Neuronal stem cell (in vitro differentiated cells): Measurements from ENCODE around the gene SPPL3.

Source experiments
- DNase-seq: peaks from one replicate; pipeline ENCODE4 v3.0.0-alpha.2; 2013; ENCODE audit warnings: low spot score
- H2AFZ ChIP-seq: one replicate; pipeline ENCODE4 v1.6.1; 2013; ENCODE audit warnings: mild to moderate bottlenecking, low read length, inconsistent platforms
- H2AK5ac ChIP-seq: 2 replicates; pipeline ENCODE4 v1.6.1; 2013; ENCODE audit warnings: low read depth, mild to moderate bottlenecking, inconsistent platforms, low read length, moderate library complexity, mixed read lengths
- H2BK120ac ChIP-seq: 2 replicates; pipeline ENCODE4 v1.6.1; 2013; ENCODE audit warnings: low read depth, mild to moderate bottlenecking, inconsistent platforms, low read length, moderate library complexity, mixed read lengths
- H2BK12ac ChIP-seq: one replicate; pipeline ENCODE4 v1.6.1; 2013; ENCODE audit warnings: low read length, inconsistent platforms
- H2BK15ac ChIP-seq: 2 replicates; pipeline ENCODE4 v1.6.1; 2013; ENCODE audit warnings: mild to moderate bottlenecking, low read length, inconsistent platforms, mixed read lengths
- H2BK5ac ChIP-seq: one replicate; pipeline ENCODE4 v1.6.1; 2013; ENCODE audit warnings: inconsistent platforms, mild to moderate bottlenecking, low read length, moderate library complexity
- H3K14ac ChIP-seq: one replicate; pipeline ENCODE4 v1.6.1; 2013; ENCODE audit warnings: low read length, inconsistent platforms
- H3K18ac ChIP-seq: 2 replicates; pipeline ENCODE4 v1.6.1; 2013; ENCODE audit warnings: low read length, inconsistent platforms
- H3K23ac ChIP-seq: 2 replicates; pipeline ENCODE4 v1.6.1; 2013; ENCODE audit warnings: low read depth, mild to moderate bottlenecking, mixed read lengths, low read length, inconsistent platforms; ENCODE audit not compliant: poor library complexity
- H3K27ac ChIP-seq: replicated peaks from 3 replicates; pipeline ENCODE4 v1.5.1; 2013; ENCODE audit warnings: low read length, inconsistent platforms
- H3K27me3 ChIP-seq, 3 experiments: 2 replicates each; pipeline ENCODE4 v1.6.1; 2013; ENCODE audit warnings: low read length in 3 of 3, mild to moderate bottlenecking in 2 of 3, inconsistent platforms in 1 of 3, low read depth in 1 of 3, mixed read lengths in 1 of 3, moderate library complexity in 1 of 3; ENCODE audit not compliant: control insufficient read depth in 3 of 3, insufficient read depth in 3 of 3
- H3K36me3 ChIP-seq, 2 donors: replicated peaks in 1 of 2; 2 replicates each; pipeline ENCODE4 v1.6.1; 2013; ENCODE audit warnings: low read length in 2 of 2; ENCODE audit not compliant: control insufficient read depth in 2 of 2, insufficient read depth in 2 of 2
- H3K4ac ChIP-seq: 2 replicates; pipeline ENCODE4 v1.6.1; 2013; ENCODE audit warnings: inconsistent platforms, mild to moderate bottlenecking, low read length, moderate library complexity
- H3K4me1 ChIP-seq, 2 donors: 1 replicate in 1 of 2; 2 replicates in 1 of 2; pipeline ENCODE4 v1.6.1; 2013; ENCODE audit warnings: low read length in 2 of 2, low read depth in 1 of 2; ENCODE audit not compliant: control insufficient read depth in 2 of 2, insufficient read depth in 1 of 2
- H3K4me2 ChIP-seq: one replicate; pipeline ENCODE4 v1.6.1; 2013; ENCODE audit warnings: mild to moderate bottlenecking, low read length, inconsistent platforms; ENCODE audit not compliant: insufficient read depth, poor library complexity, severe bottlenecking
- H3K4me3 ChIP-seq, 2 donors: 2 replicates each; pipeline ENCODE4 v1.5.1; 2013; ENCODE audit warnings: low read length in 2 of 2, mild to moderate bottlenecking in 2 of 2, inconsistent platforms in 1 of 2, moderate library complexity in 1 of 2
- H3K79me1 ChIP-seq: one replicate; pipeline ENCODE4 v1.6.1; 2013; ENCODE audit warnings: low read depth, mild to moderate bottlenecking, inconsistent platforms, low read length, moderate library complexity
- H3K9ac ChIP-seq: one replicate; pipeline ENCODE4 v1.6.1; 2013; ENCODE audit warnings: mild to moderate bottlenecking, low read depth, low read length, inconsistent platforms; ENCODE audit not compliant: poor library complexity
- H3K9me3 ChIP-seq, 2 donors: replicated peaks in 1 of 2; 2 replicates each; pipeline versions ENCODE3 to v1.6.1; 2013; ENCODE audit warnings: low read length in 2 of 2, mild to moderate bottlenecking in 2 of 2, inconsistent platforms in 1 of 2, low read depth in 1 of 2, mixed read lengths in 1 of 2, moderate library complexity in 1 of 2; ENCODE audit not compliant: control insufficient read depth in 2 of 2, insufficient read depth in 1 of 2
- H4K8ac ChIP-seq: one replicate; pipeline ENCODE4 v1.6.1; 2013; ENCODE audit warnings: low read depth, mild to moderate bottlenecking, inconsistent platforms, low read length, moderate library complexity
- H4K91ac ChIP-seq: one replicate; pipeline ENCODE4 v1.6.1; 2013; ENCODE audit warnings: low read length, low read depth, mild to moderate bottlenecking, inconsistent platforms; ENCODE audit not compliant: poor library complexity
- WGBS, 2 donors: extraction: QIAGEN DNeasy Blood & Tissue Kit; methylation state at CpG; one replicate each; pipeline ENCODE4 v1.1.7; 2013; ENCODE audit warnings: missing lambda C conversion rate in 2 of 2, mixed read lengths in 1 of 2; ENCODE audit not compliant: insufficient read length in 2 of 2, insufficient replicate concordance in 1 of 2; ENCODE audit errors: extremely low coverage in 2 of 2; 5-methylcytosine and 5-hydroxymethylcytosine counted together

SPPL3 gene

DNA sequence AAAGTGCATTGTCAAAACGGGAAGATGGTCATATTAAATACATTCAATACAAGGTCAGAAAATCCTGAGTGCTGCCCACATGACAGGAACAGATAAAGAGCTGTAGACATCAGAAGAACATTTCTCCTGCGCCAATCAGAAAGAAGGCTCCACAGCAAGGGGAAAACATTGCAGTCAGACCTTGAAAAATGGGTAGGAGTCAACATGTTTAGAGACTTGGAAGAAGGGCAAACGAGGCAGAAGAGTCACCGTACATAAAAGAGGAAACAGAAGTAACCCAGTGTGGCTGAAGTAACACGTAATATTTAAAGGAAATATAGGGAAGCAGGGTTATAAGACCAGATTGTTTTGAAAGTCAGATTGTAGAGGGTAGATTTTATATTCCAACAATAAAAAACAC lies 11.9 kb downstream of the SPPL3 start:
- Histone ChIP-seq H3K27me3 (no peaks in the 10 kb centered on the region), H4K8ac (no peak overlapping the region)

DNA sequence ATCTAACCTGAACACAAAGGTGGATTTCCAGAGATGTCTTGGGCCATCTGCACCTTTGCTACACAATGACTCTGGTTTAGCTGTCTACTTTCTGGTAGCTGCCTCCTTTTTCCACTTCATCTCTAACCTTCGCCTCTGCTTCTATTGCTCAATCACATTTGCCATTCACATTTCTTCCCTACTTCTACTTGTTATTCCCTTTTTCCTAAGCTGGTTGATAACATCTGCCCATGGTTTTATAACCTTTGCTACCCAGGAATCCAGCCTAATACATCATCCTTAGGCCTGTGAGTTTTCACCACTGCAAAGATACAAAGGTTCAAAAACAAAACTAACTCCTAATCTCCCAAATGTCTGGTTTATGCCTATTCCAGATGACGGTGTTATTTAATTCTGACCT lies 13.2 kb downstream of the SPPL3 start:
- Histone ChIP-seq H3K23ac (no peak overlapping the region), H3K9ac (no peak overlapping the region), H3K27ac (no peak overlapping the region), H3K14ac (no peak overlapping the region), H3K4me3 (no peak overlapping the region), H3K36me3 (peaks cover 0 to 19% of the 10 kb centered on the region in 2 donors), H2BK5ac (no peak overlapping the region), H2BK120ac (no peak overlapping the region), H2BK15ac (no peak overlapping the region), H2BK12ac (no peak overlapping the region), H3K4ac (no peak overlapping the region), H4K8ac (no peak overlapping the region), H3K4me2 (no peak overlapping the region), H2AK5ac (no peak overlapping the region), H2AFZ (no peak overlapping the region), H3K79me1 (peaks cover 4% of the 10 kb centered on the region), H3K18ac (no peak overlapping the region), H3K9me3 (no peaks in the 10 kb centered on the region), H3K4me1 (peaks cover 0 to 7% of the 10 kb centered on the region in 2 donors), H3K27me3 (no peaks in the 10 kb centered on the region), H4K91ac (no peak overlapping the region)
- no peak for DNase-seq
- WGBS, 2 donors, result no CpG with 5 or more reads among the region's 2 CpGs

More for the DNA sequence above, 11.9 kb downstream of the SPPL3 start:
- Histone ChIP-seq H3K23ac (no peak overlapping the region), H2AFZ (no peak overlapping the region), H2BK5ac (no peak overlapping the region), H2BK15ac (no peak overlapping the region), H3K4me2 (no peak overlapping the region), H3K4me3 (no peak overlapping the region), H3K18ac (no peak overlapping the region), H3K9me3 (no peaks in the 10 kb centered on the region), H2BK12ac (no peak overlapping the region), H3K27ac (no peak overlapping the region), H3K79me1 (peaks cover 4% of the 10 kb centered on the region), H2AK5ac (no peak overlapping the region), H3K9ac (no peak overlapping the region), H3K4me1 (peaks cover 0 to 7% of the 10 kb centered on the region in 2 donors), H3K14ac (no peak overlapping the region), H3K4ac (no peak overlapping the region), H4K91ac (no peak overlapping the region), H2BK120ac (no peak overlapping the region), H3K36me3 (peaks cover 0 to 19% of the 10 kb centered on the region in 2 donors)
- WGBS, 2 donors, result no CpG with 5 or more reads among the region's 5 CpGs
- no peak for DNase-seq

DNA sequence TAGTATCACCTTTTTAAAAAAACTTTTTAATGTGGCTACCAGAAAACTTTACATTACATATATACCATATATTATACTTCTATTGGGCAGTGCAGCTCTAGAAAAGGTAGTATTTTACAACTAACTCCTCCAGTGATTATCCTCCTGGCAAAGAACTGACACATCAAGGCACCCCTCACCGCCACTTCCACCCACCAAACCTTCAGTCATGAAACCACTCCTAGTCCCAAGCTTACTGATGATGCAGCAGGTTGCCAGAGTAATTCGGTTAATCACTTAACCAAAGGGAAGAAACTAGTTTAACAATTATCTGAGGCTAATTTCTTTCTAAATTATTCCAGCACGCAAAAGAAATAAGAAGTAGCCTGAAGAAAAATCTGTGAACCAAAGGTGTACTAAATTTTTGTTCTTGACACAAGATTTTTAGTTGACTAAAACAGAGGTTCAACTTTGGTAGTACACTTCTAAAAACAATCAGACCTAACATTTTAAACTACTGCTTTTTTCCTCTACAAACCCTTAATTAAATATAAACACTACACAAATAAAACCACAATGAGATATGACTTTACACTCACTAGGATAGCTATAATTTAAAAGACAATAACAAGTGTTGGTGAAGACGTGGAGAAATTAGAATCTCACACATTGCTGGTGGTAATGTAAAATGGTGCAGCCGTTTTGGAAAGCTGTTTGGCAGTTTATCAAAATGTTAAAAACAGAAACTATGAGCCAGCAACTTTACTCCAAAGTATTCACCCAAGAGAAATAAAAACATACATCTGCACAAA lies 16.7 kb downstream of the SPPL3 start:
- Histone ChIP-seq H2BK12ac (no peak overlapping the region), H4K8ac (no peak overlapping the region), H4K91ac (no peak overlapping the region), H3K36me3 (peaks cover 0 to 4% of the 10 kb centered on the region in 2 donors), H2BK5ac (no peak overlapping the region), H3K9me3 (no peaks in the 10 kb centered on the region), H3K79me1 (peaks cover 2% of the 10 kb centered on the region), H3K4ac (no peak overlapping the region), H3K18ac (no peak overlapping the region), H3K27ac (no peak overlapping the region), H2AK5ac (no peak overlapping the region), H3K23ac (no peak overlapping the region), H3K9ac (no peak overlapping the region), H3K4me1 (peaks cover 0 to 5% of the 10 kb centered on the region in 2 donors), H2BK120ac (no peak overlapping the region), H3K4me3 (no peak overlapping the region), H3K4me2 (no peak overlapping the region), H3K14ac (no peak overlapping the region), H3K27me3 (no peaks in the 10 kb centered on the region), H2AFZ (no peak overlapping the region), H2BK15ac (no peak overlapping the region)
- DNase-seq, result no peak
- no CpG with 5 or more reads among the region's 5 CpGs for WGBS, 2 donors

DNA sequence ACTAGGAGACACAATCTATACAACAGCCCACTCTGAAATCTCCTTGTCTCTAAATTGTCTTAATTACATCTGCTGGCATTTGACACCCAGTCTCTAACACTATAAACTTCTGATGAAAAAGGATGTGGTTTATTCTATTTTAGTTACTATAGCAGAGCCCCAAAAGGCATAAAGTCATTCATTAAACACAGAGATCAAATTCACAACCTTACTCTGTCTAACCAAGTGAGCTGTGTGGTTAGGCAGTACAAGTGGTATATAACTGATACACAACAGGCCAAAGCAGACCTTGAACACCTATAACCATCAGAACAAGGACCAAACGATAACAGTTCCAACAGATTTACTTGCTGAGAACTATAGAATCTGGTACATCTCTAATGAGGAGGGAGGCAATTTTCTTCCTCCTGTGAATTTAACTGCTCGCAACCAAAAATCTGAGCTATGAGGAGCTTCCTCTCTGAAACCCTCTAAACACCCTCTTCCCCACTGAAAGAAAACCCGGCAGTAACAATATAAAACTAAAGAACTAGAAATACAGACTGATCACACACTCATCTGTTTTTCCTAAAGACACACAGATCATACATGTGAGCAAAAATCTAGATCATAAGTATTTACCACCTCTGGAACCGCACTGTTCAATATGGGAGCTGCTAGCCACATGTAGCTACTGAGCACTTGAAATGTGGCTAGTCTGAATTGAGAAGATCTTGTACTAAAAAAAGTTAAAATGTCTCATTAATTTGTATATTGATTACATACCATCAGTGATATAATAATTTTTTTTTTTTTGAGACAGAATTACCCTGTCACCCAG lies 17.7 kb downstream of the SPPL3 start:
- H3K36me3 ChIP-seq, result no peaks in the 10 kb centered on the region
- H4K8ac ChIP-seq, result no peak overlapping the region
- H2BK15ac ChIP-seq, result no peak overlapping the region
- H3K4me2 ChIP-seq, result no peak overlapping the region
- no peak overlapping the region for H3K23ac ChIP-seq
- no peak overlapping the region for H3K14ac ChIP-seq
- no peak overlapping the region for H2AFZ ChIP-seq
- H2BK120ac ChIP-seq, result no peak overlapping the region
- H3K9me3 ChIP-seq, result no peaks in the 10 kb centered on the region
- peaks cover 2% of the 10 kb centered on the region for H3K79me1 ChIP-seq
- H3K27ac ChIP-seq, result no peak overlapping the region
- H3K4ac ChIP-seq, result no peak overlapping the region
- H2BK5ac ChIP-seq, result no peak overlapping the region
- H3K9ac ChIP-seq, result no peak overlapping the region
- H3K4me3 ChIP-seq, result no peak overlapping the region
- H3K18ac ChIP-seq, result no peak overlapping the region
- no peaks in the 10 kb centered on the region for H3K27me3 ChIP-seq
- peaks cover 0 to 5% of the 10 kb centered on the region in 2 donors for H3K4me1 ChIP-seq
- no peak overlapping the region for H4K91ac ChIP-seq
- DNase-seq, result no peak
- no peak overlapping the region for H2AK5ac ChIP-seq
- WGBS, 2 donors, result no CpG with 5 or more reads among the region's 4 CpGs
- no peak overlapping the region for H2BK12ac ChIP-seq
